Stimulated activated CD8-positive, alpha-beta memory T cell treated with anti-CD3 and anti-CD28 coated beads, Interleukin-4, amount 100 ng/mL, for 4 hours (primary cell): ENCODE measurements around the gene LUZP2.

Source experiments
- DNase-seq, 2 donors: peaks; one replicate each; pipeline ENCODE4 v3.0.0-alpha.2; 2020; ENCODE audit warnings: low read depth in 2 of 2, low spot score in 1 of 2

LUZP2 gene

DNA sequence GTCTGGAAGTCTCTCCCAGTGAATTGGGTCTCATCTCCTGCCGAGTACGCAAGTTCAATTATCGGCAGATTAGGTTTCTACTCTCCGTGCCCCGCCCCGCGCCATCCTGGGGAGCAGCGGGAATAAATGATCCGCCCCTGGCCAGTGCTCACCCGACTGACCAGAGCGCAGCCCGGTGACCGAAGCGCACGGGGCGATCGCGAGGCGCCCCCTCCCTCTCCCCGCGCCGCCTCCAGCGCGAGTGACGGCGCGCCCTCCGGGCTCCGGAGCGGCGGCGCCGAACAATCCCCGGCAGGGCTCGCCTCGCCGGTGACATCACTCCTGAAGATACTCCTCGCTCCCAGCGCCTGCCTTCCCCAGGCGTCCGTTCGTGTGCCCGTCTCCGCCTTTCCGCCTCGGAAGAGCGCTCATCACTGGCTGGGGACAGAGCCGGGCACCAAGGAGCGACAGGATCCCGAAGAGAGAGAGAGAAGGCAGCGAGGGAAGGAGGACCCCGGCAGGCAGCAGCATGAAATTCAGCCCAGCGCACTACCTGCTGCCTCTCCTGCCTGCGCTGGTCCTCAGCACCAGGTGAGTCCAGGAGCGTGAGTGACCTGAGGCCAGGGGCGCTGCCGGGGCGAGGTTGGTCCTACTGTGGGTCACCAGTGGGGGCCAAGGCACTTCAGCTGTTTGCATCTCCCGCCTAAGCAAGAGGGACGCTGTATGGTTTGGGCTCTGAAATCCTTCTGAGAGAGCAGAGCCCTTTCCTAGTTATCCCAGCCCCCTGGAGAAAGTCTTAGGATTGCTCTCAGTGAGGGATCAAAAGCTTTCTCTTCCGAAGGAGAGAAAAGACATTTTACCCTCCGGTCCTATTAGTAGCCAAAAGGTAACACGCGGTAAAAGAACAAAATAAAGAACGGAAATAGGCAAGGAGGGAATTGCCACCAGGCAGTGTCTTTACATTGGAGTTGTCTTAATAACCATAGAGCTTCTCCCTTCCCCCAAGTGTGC is at the start of gene LUZP2:
LUZP2 (plus strand) TSS at position 318 of the 990 bp plus-strand sequence.
- no peak for DNase-seq

DNA sequence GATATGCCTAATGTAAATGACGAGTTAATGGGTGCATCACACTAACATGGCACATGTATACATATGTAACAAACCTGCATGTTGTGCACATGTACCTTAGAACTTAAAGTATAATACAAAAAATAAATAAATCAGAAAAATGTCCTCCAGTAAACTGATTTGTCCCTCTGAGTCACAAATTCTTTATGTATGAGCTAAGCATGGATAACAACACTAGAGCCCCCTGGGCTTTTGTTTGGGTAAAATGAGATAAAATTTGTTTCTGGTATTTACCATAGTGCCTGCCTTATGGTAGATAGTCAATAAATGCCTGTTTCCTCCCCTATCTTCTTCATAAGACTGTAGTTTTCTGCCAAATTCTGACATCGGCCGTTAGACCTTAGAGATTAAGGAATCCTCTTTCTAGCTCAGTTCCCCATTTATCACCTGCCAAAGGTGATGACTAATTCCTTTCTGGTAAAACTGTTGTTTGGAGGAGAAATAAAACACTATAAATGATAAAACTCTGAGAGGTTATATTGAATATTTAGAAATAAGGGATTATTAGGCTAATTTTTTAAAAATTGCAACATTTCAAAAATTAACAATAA is 43.6 kb upstream of the LUZP2 start:
- DNase-seq: no peak

DNA sequence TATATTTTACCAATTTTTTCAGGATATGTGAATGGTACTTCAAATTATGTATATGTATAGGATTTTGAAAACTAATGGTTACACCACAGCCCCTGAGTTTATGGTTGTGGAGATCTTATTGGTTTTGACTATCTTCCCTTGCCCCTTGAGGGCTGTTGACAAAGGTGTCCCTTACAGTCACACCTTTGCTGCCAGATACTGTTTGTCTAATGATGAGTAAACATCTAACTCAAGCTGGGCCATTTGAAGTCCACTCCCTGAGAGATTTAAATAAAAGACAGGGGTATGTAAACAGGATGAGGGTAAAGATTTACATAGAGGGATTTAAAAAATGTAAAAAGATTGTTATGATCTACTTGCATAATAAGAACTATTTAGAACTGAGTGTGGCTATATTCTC is 38.9 kb upstream of the LUZP2 start:
- DNase-seq: no peak

DNA sequence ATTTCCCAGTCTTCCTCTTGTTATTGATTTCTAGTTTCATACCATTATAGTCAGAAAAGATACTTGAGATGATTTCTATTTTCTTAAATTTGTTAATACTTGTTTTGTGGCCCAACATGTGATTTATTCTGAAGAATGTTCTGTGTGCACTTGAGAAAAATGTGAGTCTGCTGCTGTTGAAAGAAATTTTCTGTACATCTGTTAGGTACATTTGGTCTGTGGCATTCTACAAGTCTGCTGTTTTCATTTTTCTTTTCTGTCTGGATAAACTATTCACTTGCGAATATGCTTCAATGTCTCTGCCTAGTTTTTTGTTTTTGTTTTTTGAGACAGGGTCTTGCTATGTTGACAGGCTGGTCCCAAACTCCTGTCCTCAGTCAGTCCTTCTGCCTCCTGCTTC is 26.4 kb upstream of the LUZP2 start:
- DNase-seq: no peak

DNA sequence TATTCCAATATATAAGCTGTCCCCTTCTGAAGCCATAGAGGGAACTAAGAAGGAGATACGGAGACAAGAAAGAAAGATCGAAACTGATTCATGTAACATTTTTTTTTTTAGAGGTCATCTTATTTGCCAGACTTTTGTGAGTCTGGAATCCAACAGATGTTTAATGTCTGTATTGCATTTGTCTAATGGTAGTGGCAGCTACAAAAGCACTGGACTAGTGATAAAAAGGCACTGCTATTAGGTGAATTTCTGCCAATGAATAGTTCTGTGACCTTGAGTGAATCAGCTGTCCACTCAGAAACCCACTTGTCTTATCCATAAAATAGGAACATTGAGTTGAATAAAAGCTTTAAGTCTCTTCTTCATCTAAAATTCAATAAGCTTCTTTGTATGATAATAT is 25.8 kb upstream of the LUZP2 start:
- no peak for DNase-seq

DNA sequence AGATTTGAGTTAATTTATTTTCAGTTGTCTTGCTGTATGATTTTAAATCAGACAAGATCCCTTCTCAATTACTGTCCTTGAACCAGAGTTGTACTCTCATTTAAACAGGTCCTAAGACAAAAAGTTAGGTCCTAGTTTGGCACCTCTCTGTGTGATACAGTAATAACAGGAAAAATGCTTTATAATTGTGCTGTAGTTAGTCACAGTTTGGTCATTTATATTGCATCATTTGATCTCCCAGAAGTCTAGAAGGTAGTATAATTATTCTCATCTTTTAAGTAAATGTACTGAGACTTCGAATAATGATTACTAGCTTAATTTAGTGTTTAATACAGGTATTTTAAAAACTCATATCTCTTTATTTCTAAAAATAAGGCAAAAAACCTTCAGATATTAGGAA is 18.1 kb upstream of the LUZP2 start:
- DNase-seq: no peak

GRCh38 chr11:24489477-24489876 is 7.4 kb upstream of the LUZP2 start:
- no peak for DNase-seq

GRCh38 chr11:24496386-24496735 is 492 bp upstream of the LUZP2 start:
- DNase-seq: no peak

- no peak for DNase-seq
These were observed 978 bp downstream of the LUZP2 start for GRCh38 chr11:24497831-24498230.

- no peak for DNase-seq
These were observed 5.6 kb downstream of the LUZP2 start for GRCh38 chr11:24502425-24502824.

GRCh38 chr11:24509114-24509513 is 12.3 kb downstream of the LUZP2 start:
- no peak for DNase-seq

DNA sequence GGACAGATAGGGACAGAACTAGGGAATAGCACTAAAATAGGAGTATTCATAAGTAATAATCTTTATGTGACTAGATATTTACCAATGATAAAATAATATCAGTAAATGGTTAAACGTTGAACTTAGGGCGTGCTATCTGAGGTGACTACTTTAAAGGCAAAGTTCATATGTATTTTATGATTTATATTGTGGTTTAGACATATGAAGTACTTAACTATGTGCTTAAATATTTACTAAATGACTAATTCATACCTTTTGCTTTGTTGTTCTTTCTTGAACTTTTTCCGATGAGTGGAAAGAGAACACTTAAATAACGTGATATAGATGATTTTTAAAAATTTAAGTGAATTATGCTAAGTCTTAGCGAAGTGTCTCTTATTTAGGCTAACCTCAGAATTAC is 14.7 kb downstream of the LUZP2 start:
- DNase-seq: no peak

DNA sequence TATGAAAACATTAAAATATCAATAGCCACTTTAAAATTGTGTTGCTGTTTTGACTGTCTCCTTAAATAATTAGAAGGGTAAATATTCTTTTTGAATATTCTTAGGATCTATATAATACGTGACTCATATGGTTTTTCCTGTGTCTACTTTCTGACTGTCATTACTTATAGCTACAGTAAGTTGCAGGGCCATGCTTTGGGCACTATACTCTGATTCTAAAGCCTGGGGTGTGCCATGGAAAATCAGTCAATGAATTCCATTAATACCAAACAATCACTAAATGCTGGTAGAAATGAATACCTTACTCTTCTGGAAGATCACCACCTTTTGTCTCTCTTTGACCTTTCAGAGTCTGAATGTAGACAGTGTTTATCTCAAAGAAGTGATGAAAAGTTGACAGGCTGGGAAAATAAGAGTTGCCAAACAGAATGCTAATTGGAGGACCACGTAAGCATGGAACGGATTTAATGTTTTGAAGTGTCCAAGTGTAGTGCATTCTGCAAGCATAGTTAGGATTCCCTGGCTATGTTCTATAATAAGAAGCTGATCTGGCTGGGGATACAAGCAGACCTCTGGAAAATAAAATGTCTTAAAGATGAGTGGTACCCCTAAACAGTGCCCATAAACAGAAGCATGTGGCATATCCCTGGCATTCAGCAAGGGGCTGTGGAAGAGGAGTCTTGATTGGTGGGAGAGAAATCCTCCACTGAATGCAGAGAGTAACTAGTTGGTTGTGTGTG is 16.8 kb downstream of the LUZP2 start:
- no peak for DNase-seq

GRCh38 chr11:24514219-24514594 is 17.4 kb downstream of the LUZP2 start:
- DNase-seq: no peak

- DNase-seq: no peak
These were observed 18.8 kb downstream of the LUZP2 start for GRCh38 chr11:24515632-24516031.

- no peak for DNase-seq
These were observed 19.8 kb downstream of the LUZP2 start for GRCh38 chr11:24516638-24517037.

- DNase-seq: no peak
These were observed 24.7 kb downstream of the LUZP2 start for GRCh38 chr11:24521601-24522000.

- no peak for DNase-seq
These were observed 27.3 kb downstream of the LUZP2 start for GRCh38 chr11:24524156-24524555.

GRCh38 chr11:24531528-24531927 is 34.7 kb downstream of the LUZP2 start:
- DNase-seq: no peak

- no peak for DNase-seq
These were observed 46.9 kb downstream of the LUZP2 start for GRCh38 chr11:24543771-24544170.

GRCh38 chr11:24556693-24557092 is 59.8 kb downstream of the LUZP2 start:
- no peak for DNase-seq

DNA sequence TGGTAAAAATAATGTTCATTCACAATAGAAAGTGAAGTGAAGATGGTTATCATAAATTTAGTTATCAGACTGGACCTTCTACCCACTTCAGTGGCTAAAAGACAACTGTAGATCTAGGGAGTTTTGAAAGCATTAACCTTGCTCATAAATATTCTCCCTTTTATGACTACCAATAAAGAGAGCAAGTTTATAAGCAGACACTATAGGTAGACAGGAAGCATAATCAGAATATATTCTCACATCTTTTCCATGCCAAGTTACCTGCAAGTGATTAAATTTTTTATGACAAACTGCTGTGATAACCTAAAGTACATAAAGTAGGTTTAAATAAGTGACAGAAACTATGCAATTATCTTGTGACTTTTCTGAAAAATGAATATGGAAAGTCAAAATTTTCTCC is 62.5 kb downstream of the LUZP2 start:
- DNase-seq: no peak
